Kidney capillary endothelial cell (primary cell): ENCODE measurements around the gene CD28.
"Not testable (repeated sequence)": the region's sequence is repeated elsewhere in the genome, so short reads cannot be mapped to it uniquely, and the experiment has no call there.

Experiments used
- DNase-seq: peaks from one replicate; pipeline ENCODE4 v3.0.0-alpha.2; 2018; ENCODE audit warnings: low spot score

Gene CD28

DNA sequence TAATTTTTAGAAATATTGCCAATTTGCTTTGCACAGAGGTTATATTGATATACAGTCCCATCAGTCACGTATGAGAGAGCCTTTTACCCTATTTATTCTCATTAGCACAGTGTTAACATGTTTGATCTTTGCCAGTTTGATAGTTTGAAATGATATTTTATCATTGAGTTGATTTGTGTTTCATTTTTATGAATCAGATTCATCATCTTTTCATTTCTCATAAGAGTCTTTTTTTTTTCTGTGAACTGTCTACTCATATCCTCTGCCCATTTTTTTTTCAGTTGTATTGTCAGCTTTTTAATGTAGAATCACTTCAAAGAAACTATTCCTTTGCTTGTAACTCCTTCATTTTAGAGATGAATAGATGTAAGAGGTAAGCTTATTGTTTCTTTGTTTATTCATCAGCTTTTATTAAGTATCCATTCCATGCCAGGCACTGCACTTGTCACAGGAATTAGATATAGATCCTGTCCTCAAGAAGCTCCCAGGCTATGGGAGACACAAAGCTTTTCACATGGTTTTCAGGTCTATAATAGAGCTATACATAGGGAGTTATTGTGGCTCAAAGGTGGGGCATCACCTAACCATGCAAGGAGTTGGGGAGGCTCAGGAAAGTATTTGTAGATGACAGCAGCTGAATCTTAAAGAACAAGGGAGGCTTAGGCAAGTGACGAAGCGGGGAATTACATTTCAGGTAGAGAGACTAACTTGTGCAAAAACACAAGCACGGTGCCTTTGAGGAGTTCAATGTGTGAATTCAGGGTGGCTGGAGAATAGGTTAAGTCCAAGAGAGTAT lies 42.1 kb downstream of the CD28 start:
- no peak for DNase-seq

DNA sequence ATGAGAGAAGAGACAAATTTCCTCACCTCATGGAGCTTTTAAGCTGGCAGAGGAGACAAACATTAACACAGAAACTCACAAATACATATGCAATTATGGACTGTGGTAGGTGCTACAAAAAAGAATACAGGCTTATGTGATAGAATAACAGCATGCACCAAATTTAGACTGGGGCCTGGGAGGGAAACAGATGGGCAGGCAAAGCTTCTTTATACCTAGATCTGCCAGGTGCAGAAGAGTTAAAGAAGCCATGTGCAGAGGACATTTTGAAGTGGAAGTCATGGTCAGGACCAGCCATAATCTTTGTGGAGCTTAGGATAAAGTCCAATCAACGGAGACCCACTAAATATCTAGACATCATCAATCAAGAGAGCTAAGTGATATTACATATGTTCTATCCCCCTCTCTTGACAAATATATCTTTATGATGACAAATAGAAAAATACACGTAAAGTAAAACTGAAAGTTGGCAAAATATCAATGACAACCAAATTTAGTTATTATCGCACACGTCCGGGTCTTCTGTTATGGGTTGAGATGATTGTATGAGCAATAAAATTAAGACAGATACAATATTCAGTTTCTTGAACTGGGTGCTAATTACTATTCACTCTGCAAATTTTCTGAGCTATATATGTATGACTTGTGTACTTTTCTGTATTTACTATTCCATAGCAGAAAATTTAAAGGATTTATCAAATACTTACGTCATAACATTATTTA lies 44.1 kb downstream of the CD28 start:
- DNase-seq: no peak

DNA sequence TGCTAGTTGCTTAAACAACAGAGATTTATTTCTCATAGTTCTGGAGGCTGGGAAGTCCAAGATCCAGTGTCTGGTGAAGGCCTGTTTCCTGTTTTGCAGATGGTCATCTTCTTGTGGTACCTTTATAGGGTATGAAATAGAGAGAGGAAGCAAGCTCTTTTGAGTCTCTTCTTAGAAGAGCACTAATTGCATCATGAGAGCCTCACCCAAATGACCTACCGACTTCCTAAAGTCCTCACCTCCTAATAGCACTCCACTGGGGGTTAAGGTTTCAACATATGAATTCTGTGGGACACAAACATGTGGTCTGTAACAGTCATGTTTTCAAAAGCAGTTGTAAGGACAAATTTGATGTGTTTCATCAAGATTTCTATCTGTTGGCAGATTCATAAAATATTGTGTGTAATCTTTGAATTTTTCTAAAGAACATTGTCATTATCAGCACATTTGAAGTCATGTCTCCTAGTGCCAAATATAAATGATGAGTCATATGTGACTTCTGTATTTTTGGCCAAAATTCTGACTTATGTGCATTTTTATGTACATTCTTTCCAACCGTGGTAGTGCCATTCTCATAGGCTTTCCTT lies 45.3 kb downstream of the CD28 start:
- no peak for DNase-seq

DNA sequence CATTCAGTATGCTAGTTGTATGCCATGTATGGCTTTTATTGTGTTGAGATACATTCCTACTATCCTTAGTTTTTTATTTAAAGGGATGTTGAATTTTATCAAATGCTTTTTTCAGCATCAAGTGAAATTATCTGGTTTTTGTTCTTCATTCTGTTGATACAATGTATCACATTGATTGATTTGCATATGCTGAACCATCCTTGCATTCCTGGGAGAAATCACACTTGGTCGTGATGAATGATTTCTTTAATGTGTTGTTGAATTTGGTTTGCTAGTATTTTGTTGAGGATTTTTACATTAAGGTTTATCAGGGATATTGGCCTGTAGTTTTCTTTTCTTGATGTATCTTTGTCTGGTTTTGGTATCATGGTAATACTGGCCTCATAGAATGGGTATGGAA lies 49.7 kb downstream of the CD28 start:
- DNase-seq: no peak

DNA sequence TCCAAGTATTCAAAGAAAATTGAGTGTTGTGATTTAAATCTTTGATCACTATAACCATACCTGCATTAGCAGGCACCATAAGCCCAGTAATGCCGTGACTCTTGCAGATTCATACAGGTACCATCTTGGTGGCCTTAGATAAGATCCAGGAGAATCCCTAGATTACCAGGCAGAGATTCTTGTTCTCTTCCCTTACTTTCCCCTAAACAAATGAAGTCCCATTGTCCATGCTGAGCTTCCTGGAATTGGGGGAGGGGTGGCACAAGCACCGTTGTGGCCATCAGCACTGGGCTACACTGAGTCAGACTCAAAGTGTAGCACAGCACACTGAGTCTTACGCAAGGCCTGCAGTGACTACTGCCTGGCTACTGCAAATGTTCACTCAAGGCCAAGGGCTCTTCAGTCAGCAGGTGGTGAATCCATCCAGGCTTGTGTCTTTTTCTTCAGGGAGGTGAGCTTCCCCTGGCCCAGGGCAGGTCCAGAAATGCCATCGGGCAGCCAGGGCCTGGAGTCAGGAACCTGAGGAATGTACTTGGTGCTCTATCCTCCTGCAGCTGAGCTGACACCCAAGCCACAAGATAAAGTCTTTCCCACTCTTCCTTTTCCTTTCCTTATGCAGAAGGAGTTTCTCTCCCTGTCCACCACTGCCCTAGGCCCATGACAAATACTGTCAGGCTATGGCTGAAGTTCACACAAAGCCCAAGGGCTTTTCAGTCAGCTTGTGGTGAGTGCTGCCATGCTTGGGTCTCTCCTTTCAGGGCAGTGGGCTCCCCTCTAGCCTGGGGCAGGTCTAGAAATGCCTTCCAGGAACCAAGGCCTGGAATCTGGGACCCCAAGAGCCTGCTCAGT lies 52.6 kb downstream of the CD28 start:
- DNase-seq: no peak

DNA sequence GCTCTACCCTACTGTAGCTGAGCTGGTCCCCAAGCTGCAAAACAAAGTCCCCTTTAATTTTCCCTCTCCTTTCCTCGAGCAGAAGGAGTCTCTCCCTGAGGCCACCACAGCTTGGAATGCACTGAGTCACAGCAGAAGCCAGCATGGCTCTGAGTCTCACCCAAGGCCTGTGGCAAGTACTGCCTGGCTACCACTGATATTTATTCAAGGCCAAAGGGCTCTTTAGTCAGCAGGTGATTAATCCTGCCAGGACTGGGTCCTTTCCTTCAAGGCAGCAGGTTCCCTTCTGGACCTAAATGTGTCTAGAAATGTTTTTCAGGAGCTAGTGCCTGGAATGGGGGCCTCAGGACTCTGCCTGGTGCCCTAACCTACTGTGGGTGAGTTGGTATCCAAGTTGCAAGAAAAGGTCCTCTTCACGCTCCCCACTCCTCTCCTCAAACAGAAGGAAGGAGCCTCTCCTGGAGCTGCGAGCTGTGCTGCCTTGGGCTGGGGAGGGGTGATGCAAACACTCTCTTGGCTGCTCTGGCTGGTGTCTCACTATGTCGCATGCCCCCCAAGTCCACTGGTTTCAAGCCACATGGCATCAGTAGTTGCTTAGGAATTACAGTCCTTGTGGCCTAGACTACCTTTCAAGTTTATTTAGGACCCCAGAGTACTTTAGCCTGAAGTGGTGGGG lies 53.4 kb downstream of the CD28 start:
- DNase-seq: no peak

DNA sequence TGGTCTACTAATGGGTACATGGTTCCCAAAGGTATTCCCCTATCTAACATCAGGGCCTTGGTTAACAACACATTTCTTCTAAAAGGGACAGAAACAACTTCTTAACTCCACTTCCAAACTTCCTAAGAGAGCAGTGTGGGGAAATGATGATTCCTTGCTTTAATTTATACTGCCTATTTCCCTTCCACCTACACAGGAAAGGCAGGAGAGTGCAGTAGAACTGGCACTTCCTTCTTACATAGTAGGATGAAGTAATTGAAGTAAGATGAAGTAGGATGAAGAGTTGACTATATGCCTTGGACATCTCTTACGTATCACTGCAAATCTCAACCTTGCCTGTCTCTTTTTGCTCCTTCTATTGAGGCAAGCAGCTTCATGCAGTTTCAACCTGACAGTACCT lies 54.7 kb downstream of the CD28 start:
- no peak for DNase-seq

DNA sequence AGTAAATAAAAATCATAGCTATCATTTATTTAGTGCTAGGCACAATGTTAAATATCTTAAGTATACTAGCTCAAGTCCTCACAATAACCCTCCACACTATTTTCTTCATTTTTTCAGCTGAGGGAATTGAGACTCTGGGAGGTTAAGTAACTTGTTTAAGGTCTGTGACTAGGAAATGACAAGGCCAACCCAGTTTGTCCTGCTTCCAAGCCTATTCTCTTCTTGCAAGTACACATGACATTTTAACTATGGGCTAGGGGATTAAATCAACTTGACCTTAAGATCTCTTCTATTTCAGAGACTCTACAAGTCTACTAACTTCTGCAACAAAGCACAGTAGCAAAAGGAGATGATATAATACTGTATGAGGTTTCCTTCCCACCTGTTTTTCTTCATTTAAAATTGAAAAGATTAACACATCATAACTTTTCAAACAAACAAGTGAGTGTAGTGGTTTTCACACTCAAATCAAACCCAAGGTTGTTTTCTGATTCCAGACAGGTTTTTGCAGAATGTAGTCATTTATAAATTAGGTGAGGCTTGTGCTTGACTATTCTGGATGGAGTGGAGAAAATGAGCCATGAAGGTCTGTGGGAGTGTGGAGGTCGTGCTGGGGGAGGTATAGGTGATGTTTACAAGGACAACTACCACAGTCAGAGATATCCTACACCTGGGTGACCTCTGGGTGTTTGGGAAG lies 57.0 kb downstream of the CD28 start:
- DNase-seq: no peak

DNA sequence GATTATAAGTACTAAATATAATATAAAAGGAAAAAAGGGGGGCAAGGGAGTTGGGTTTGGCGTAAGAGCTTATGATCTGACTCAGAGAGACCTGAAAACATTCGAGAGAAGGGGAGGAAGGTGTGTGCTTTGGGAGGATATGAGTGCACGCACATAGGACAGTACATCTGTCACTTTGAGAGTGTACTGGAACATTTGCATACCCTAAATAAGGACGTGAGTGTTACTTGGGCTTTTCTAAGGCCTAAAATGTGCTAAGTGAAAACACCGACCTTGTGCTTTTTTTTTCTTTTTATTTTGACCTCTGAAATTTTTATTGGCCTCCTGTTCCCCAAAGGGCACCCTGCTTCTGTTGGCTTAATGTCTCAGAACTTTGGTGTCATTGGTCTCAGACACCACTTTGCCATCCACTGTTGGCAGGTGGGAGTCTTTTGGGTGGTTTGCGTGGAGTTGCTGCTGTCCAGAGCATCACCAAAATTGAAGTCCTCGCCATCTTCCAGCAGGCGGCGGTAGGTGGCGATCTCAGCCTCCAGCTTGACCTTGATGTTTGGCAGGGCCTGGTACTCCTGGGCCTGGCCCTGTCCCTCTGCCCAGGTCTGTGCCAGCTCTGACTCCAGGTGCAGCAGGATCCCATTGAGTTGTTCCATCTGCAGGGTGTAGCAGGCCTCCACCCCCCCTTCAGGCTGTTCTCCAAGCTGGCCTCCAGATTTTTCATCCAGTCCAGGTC lies 57.7 kb downstream of the CD28 start:
- no peak for DNase-seq

DNA sequence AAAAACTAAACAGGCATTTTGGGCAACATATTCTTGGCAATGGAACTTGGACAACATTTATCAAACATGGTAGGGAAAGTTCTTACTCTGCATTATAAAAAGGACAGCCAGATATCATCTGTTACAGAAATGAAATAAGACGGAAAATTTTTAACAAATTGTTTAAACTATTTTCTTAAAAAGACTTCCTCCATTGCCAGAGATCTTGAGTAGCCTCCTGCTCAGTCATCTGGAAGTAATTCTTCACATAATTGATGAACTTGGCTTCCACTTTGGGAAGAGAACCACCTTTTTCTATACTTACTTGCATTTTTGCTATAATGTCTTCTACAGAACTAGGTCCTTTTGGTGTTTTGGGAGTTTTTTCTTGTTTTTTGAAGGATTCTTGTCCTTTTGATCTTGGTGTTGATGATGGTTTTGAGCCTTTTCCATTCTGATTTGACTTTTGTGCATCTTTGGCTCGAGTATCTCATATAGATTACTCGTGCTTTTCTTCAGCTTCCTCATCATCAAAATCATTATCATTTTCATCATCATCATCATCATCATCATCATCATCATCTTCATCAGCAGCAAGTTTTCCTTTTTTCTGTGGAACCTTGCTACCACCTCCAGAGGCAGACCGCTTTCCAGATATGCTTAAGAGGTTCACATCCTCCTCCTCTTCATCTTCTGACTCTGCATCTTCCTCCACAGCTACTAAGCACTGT lies 66.2 kb downstream of the CD28 start:
- no peak for DNase-seq

DNA sequence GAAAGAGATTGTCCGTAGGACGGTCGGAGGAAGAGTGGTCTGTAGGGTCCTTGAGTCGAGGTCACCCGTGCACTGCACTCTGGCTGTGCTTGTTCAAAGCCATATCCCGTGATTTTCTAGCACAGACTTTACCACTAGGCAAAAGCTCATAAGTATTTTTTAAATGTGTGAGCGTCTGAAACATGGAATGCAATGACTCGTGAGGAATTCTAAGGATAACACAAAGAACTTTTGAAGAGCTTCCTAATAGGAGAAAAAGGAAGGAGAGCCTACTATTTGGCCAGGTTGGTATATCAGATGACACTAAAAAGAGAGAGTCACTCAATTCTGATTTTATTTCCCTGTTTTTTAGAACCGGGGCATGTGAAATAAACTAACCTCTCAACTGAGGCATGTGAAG lies 68.3 kb downstream of the CD28 start:
- no peak for DNase-seq

DNA sequence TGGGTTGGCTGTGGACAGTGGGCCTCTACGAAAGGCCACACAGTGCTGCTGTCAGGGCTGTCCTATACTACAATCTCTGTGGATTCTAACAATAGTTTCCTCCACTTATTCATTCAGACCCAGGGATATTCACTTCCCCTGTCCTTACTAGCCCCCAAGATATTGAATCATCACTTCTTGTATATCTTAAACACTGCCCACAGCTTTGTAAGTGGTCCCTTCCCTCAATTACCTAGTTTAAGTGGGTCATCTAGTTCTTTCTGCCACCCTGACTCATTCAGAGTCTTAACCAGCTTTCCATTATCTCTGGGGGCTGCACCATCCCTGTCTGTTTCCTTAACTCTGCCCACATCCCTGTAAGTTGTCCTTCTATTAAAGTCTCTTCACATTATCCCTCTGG lies 69.2 kb downstream of the CD28 start:
- DNase-seq: no peak

DNA sequence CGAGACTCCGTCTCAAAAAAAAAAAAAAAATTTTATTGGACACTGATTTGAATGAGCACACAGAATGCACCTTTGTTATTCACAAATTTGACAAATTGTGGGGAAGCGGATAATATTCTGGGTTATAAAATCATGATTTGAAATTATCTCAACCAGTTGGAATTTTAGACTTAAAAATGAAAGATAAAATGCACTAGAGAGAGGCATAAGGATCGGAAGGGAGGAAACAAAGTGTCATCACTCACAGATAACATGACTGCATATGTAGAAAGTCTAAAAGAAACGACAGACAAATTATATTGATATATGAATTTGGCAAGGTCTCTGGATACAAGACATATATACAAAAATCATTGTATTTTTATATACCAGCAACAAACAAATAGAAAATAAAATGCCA lies 70.6 kb downstream of the CD28 start:
- no peak for DNase-seq

DNA sequence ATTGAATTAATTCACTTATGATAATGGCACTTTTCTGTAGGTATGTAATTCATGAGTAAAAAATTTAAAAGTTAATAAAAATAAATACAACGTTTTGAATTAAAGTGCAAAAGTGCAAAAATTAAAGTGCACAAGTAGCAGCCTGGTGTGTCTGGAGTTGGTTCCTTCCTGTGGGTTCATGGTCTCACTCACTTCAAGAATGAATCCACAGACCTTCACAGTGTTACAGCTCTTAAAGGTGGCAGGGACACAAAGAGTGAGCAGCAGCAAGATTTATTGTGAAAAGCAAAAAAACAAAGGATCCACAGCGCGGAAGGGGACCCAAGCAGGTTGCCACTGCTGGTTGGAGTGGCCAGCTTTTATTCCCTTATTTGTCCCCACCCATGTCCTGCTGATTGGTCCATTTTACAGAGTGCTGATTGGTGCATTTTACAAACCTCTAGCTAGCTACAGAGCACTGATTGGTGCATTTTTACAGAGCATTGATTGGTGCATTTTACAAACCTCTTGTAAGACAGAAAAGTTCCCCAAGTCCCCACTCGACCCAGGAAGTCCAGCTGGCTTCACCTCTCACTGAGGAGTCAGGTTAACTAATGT lies 73.1 kb downstream of the CD28 start:
- not testable (repeated sequence) for DNase-seq

DNA sequence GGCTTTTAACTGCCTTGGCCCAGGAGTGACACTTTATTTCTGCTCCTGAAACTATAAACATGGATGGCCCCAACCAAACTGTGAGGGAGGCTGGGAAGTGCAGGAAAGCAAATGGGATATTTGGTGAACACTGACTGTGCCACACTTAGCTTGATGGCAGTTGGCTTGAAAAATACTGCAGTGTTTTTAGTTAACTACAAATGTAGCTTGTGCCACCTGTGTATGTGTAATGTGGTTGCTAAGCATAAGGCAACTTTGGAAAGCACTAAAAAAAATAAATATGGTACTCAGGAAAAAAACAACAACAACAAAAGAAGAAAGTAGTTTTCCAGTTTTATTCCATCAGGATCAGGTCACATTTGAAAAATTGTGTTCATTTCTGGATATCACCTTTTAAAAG lies 73.8 kb downstream of the CD28 start:
- no peak for DNase-seq

DNA sequence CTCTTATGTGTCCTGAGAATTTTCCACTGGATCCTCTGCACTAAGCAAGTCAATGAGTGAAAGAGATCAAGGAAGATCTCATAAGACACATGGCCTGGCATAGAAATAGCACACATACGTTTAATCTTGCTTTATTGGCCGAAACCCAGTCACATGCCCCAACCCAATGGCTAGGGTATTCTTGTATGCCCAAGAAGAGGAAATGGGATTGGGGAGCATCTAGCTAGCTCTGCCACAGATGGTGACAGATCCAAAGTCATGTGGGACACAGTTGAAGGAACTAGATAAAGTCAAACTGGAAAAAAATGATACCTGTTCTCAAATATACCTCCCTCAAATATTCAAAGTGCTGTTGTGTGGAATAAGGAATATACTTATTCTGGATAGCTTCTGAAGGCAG lies 74.7 kb downstream of the CD28 start:
- no peak for DNase-seq

DNA sequence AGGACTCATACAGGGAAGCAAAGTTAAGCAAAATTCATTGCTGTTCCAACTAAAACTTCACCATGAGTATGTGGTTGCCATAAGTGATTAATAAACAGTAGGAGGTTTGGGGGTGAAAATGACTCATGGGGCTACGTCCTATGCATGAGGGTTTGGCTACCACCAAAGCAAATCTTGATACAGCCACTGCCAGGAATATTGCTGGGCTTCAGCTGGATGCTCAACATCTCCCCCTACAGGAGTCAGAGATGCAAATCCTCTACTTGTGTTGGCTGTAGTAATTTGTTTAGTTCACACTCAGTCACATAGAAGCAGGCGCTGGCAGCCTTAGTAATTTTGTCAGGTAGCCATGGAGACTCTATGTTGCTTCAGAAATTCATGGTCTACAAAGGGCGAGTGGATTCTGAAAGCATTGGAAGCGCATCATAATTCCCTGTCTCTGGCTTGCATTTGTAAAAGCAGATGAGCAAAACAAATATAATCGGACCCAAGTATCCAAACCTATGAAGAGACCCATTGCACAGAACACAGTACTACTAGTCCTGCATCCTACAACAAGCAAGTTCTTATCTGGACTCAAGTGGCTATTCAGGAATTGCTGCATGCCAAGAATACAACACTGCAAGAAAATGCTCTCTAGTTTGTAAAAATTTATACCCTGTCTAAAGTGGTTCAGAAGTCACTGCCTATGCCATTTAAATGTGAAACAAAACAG lies 76.0 kb downstream of the CD28 start:
- DNase-seq: peak; percentile 58

DNA sequence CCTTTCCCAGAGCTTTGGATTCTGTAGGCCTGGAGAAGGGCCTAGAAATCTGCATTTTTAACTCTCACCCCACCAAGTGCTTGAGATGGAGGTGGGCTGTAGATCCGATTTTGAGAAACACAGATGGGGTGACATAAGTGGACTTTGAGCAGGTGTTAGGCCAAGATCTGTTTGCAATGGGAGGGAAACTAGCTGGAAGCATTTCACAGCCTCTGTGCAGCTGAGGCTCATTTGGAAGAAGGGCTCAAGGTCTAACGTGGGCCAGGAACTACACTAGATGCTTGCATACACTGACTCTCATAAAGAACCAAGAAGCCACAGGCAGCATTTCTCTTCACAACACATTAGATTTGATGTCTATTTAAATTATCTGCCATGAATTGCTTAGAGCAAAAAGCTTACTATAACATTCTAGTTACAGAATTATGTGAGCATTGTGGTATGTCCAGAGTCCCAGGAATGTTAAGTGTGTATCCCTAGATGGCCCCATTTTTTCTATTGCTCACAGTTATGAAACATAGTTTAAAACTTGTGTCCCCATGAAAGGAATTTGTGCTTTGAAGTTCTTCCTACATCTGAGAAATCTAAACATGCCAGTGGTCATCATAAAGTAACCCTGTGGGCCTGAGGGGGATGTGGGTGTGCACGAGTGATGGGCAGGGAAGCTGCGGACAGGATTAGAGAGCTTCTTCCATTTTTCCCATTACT lies 77.2 kb downstream of the CD28 start:
- DNase-seq: no peak
